Hematopoietic multipotent progenitor cell (in vitro differentiated cells): Measurements from ENCODE around the gene MTERF1. TPM values are rescaled to one million over a fixed set of nuclear protein-coding genes. Genes with fewer than 3 reads are reported as not detected.
"Not testable (repeated sequence)": the region's sequence is repeated elsewhere in the genome, so short reads cannot be mapped to it uniquely, and the experiment has no call there.

Source experiments
- DNase-seq, 3 donors: peaks; one replicate each; pipeline ENCODE4 v3.0.0-alpha.2; 2011 to 2015; ENCODE audit warnings: low read depth in 2 of 3, low spot score in 2 of 3
- total RNA-seq: library from RNA; depleted of rRNA; stranded (reverse); fragments of >200 nt; gene quantifications from one replicate; pipeline ENCODE4 v1.2.3, GENCODE V29; 2012

MTERF1 gene, protein sequence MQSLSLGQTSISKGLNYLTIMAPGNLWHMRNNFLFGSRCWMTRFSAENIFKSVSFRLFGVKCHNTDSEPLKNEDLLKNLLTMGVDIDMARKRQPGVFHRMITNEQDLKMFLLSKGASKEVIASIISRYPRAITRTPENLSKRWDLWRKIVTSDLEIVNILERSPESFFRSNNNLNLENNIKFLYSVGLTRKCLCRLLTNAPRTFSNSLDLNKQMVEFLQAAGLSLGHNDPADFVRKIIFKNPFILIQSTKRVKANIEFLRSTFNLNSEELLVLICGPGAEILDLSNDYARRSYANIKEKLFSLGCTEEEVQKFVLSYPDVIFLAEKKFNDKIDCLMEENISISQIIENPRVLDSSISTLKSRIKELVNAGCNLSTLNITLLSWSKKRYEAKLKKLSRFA
- 4.6 TPM for total RNA-seq

- DNase-seq = peak; percentile 88 to 96 (median 95)
Observed at GRCh38 chr7:91880413-91881241, at the start of gene MTERF1. Gene MTERF1, minus strand, starts transcription at chr7:91880702. Its CDS starts 619 bp downstream, at chr7:91880083.

- DNase-seq = no peak
Observed at GRCh38 chr7:91929463-91929862, 49.0 kb upstream of the MTERF1 start.

- DNase-seq = no peak
Observed at GRCh38 chr7:91927912-91928311, 47.4 kb upstream of the MTERF1 start.

DNA sequence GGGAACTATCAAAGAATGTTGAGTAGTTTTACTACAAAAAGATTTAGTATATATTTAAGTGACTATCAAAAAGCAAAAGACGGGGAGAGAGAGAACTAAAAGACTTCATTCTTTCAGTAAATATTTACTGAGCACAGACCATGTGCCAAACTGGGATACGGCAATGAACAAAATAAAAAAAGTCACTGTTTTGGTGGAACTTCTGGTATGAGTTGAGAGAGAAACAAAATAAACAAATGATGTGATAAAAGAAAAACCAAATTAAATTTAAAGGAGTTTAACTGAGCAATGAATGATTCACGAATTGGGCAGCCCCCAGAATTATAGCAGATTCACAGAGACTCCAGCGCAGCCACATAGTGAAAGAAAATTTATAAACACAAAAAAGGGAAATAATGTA lies 42.4 kb upstream of the MTERF1 start:
- DNase-seq = no peak

DNA sequence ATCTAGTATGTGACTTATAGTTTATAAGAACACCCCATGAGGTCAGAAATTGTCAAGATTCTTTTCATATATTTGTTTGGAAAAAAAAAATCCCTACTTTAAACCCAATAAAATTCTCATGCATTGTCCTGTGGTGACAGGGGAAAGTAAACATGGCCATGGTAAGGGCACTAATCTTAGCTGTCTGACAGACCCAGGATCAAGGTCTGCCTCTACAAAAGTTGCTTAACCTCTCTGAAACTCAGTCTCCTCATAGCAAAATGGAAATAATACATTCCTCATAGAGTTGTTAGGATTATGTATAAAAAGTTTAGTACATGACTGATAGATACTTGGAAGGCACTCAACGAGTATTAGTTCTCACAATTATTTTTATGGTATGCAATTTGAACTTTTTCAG lies 37.9 kb upstream of the MTERF1 start:
- DNase-seq = no peak

DNA sequence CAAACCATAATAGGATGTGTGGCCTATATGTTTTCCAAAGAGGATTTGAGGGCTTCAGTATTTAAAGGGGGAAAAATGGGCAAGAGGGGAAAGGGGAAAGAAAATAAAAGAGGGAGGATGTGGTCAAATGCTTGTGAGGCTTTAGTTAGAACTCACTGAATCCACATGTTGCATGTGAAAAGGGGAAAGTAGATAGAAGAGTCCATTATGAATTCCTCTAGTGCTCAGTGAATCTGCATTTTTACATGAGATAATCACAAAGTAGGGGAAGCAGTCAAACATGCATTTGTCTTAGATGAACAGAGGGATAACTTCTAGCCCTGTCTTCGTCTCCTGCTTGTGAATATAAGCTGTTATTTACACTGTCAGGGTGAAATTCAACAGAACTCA lies 35.5 kb upstream of the MTERF1 start:
- DNase-seq = no peak

- no peak for DNase-seq
Observed at GRCh38 chr7:91915401-91916050, 35.0 kb upstream of the MTERF1 start.

DNA sequence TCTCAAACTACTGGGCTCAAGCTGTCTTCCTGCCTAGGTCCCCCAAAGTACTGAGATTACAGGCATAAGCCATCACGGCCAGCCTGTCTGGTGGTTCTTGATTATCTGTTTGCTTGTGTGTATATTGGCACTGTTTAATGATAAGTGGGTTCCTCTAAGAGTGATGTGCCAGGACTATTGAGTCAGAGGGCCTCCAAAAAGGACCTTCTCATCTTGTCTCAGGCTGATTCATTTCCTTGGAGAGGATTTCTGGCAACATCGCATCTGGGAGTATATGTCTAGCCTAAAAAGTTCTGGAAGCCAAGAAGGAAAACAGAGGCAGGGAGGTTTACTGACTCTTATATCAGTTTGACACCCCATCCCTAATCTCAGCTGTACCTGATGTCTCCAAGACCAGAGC lies 33.1 kb upstream of the MTERF1 start:
- DNase-seq = no peak

DNA sequence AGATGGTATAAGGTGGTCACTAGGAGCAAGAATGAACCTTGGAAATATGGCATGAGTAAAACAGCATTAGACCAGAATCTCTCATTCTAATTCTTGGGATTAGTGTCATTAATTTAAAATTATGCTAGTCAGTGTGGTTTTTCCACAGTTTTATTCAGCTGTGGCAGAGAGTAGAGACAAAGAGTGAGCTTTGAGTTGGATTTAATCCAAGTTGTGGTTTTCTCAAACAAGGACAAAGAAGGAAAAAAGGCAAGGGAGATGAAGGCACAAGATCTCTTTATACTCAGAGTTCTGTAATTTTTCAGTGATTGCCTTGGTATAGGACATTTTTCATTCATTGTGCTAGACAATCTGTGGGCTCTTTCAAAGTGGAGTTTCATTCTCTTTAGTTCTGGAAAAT lies 32.0 kb upstream of the MTERF1 start:
- DNase-seq = no peak

GRCh38 chr7:91911121-91911520 lies 30.6 kb upstream of the MTERF1 start:
- DNase-seq = no peak

GRCh38 chr7:91910171-91910570 lies 29.7 kb upstream of the MTERF1 start:
- DNase-seq = no peak

DNA sequence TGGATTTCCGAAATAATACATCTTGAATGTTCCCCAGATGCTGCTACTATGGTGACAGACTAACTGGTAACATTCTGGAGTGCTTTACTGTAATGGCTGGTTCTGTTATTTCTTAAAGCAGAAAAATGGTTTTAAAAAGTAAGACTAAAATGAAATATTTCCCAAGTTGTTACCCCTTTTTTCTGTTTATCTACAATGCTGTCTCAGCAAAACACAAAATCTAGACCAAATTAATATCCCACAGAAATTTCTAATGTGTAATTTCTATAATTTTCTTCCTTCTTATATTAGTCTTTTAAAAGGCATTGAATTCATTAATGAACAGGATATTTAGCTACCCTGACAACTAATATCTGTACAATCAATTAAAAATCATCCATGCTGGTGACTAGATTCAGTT lies 19.1 kb upstream of the MTERF1 start:
- DNase-seq = no peak

GRCh38 chr7:91898240-91898992 lies 17.9 kb upstream of the MTERF1 start:
- DNase-seq = no peak

GRCh38 chr7:91894781-91895480 lies 14.4 kb upstream of the MTERF1 start:
- no peak for DNase-seq

DNA sequence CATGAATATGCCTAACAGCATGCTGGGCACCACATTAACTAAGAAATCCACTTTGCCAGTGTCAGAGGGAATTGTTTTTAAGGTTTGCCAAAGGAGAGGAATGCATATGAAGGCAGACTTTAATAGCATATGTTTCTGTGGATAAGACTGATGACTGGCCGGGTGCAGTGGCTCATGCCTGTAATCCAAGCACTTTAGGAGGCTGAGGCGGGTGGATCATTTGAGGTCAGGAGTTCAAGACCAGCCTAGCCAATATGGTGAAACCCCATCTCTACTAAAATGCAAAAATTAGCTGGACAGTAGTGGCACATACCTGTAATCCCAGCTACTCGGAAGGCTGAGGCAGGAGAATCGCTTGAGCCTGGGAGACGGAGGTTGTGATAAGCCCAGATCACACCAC lies 13.2 kb upstream of the MTERF1 start:
- DNase-seq = not testable (repeated sequence)

GRCh38 chr7:91892821-91893340 lies 12.4 kb upstream of the MTERF1 start:
- no peak for DNase-seq

DNA sequence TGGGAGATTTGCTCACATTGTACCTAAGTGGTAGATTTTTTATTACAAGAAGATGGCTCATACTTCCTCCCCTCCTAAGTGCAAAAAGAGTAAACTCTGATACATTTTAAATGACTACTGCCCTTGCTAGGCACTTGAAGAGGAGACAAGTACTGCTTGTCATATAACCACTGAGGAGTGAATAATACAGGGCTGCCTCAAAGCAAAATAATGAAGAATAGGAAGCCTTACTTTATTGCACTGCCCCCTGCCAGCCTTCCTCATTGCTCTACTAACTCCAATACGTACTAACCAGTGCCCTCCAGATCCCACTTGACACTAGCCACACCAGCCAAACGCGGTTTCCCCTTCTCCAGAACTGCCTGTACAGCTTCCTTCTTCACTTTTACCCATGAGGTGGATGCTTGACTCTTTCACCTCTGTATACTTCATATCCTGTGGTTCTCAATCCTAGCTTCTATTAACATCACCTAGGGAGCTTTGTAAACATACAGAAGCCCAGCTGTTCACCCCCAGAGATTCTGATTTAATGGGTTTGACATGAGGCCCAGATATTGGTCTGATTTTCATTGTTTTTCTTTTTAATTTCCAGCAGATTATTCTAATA lies 11.7 kb upstream of the MTERF1 start:
- no peak for DNase-seq

DNA sequence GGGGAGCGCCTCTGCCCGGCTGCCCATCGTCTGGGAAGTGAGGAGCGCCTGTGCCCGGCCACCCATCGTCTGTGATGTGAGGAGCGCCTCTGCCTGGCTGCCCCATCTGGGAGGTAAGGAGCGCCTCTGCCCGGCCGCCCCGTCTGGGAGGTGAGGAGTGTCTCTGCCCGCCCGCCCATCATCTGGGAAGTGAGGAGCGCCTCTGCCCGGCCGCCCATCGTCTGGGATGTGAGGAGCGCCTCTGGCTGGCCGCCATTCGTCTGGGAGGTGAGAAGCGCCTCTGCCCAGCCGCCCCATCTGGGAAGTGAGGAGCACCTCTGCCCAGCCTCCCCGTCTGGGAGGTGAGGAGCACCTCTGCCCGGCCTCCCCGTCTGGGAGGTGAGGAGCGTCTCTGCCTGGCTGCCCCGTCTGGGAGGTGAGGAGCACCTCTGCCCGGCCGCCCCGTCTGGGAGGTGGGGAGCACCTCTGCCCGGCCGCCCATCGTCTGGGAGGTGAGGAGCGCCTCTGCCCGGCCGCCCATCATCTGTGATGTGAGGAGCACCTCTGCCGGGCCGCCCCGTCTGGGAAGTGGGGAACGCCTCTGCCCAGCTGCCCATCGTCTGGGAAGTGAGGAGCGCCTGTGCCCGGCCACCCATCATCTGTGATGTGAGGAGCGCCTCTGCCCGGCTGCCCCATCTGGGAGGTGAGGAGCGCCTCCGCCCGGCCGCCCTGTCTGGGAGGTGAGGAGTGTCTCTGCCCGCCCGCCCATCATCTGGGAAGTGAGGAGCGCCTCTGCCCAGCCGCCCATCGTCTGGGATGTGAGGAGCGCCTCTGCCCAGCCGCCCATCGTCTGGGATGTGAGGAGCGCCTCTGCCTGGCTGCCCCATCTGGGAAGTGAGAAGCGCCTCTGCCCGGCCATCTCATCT lies 8.0 kb upstream of the MTERF1 start:
- not testable (repeated sequence) for DNase-seq
